Effector memory CD4-positive, alpha-beta T cell (primary cell): Measurements from ENCODE around the gene STARD5.
A peak's percentile ranks its signal among the peaks of the same experiment; 100 is the strongest.

Experiments used
- DNase-seq, 3 donors: peaks; one replicate each; pipeline ENCODE4 v3.0.0-alpha.2; 2020
- H3K27ac ChIP-seq: 2 replicates; pipeline ENCODE4 v1.7.0; 2013; ENCODE audit warnings: mild to moderate bottlenecking, low read length, moderate library complexity; ENCODE audit not compliant: insufficient read depth, poor library complexity, severe bottlenecking
- H3K27me3 ChIP-seq: replicated peaks from 2 replicates; pipeline ENCODE4 v1.7.0; 2013; ENCODE audit warnings: mild to moderate bottlenecking, low read length; ENCODE audit not compliant: insufficient read depth, control insufficient read depth, poor library complexity, severe bottlenecking
- H3K36me3 ChIP-seq: 2 replicates; pipeline ENCODE4 v1.7.0; 2013; ENCODE audit warnings: mild to moderate bottlenecking, low read length, moderate library complexity; ENCODE audit not compliant: control insufficient read depth, insufficient read depth
- H3K4me1 ChIP-seq: 2 replicates; pipeline ENCODE4 v1.7.0; 2013; ENCODE audit warnings: low read length, mild to moderate bottlenecking; ENCODE audit not compliant: control insufficient read depth, insufficient read depth, poor library complexity, severe bottlenecking
- H3K4me3 ChIP-seq: 2 replicates; pipeline ENCODE4 v1.7.0; 2013; ENCODE audit warnings: low read length, low read depth, mild to moderate bottlenecking; ENCODE audit not compliant: insufficient read depth, poor library complexity, severe bottlenecking
- H3K9me3 ChIP-seq: 2 replicates; pipeline ENCODE4 v1.7.0; 2013; ENCODE audit warnings: mild to moderate bottlenecking, low read length, moderate library complexity; ENCODE audit not compliant: control insufficient read depth
- total RNA-seq, 3 donors: gene quantifications; one replicate each; lab custom pipeline; 2026; lab: John Stamatoyannopoulos, UW

Gene STARD5, protein sequence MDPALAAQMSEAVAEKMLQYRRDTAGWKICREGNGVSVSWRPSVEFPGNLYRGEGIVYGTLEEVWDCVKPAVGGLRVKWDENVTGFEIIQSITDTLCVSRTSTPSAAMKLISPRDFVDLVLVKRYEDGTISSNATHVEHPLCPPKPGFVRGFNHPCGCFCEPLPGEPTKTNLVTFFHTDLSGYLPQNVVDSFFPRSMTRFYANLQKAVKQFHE
- 9.5 to 23.9 (median 19.2) reads per million in 3 donors for total RNA-seq

GRCh38 chr15:81323944-81324881 is at the start of gene STARD5:
Gene STARD5, minus strand, starts transcription at chr15:81324141. Its CDS starts 42 bp downstream, at chr15:81324099.
- H3K4me3 ChIP-seq = peak within 1 kb of the TSS; percentile 74
- H3K27me3 ChIP-seq = no peaks in the 10 kb centered on the region
- peak; percentile 89 to 94 (median 91) for DNase-seq
- no peaks in the 10 kb centered on the region for H3K9me3 ChIP-seq
- H3K36me3 ChIP-seq = no peaks in the 10 kb centered on the region
- no peaks in the 10 kb centered on the region for H3K4me1 ChIP-seq
- peak within 1 kb of the TSS; percentile 56 for H3K27ac ChIP-seq

DNA sequence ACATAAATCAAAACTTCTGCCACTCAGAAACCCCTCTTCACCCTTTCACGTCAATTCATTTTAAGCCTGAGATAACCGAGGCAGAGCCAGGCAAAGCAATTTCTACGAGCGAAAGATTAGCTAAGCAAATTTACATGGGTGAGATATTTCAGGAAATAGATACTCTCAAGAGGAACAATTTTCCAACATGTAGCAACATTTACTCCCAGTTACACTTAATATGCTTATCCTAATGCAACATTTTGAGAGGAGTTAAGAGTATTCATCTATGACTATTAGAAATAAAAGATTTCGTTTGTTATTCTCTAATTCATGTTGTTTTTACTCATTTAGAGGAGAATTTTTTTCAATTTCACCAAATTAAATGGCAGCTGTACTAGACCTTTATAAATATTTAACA is 49.2 kb upstream of the STARD5 start:
- H3K4me1 ChIP-seq = no peaks in the 10 kb centered on the region
- no peaks in the 10 kb centered on the region for H3K36me3 ChIP-seq
- no peaks in the 10 kb centered on the region for H3K27me3 ChIP-seq
- H3K27ac ChIP-seq = no peak overlapping the region
- no peak for DNase-seq
- H3K9me3 ChIP-seq = no peaks in the 10 kb centered on the region
- no peak overlapping the region for H3K4me3 ChIP-seq

- no peak overlapping the region for H3K4me3 ChIP-seq
- no peaks in the 10 kb centered on the region for H3K36me3 ChIP-seq
- H3K4me1 ChIP-seq = no peaks in the 10 kb centered on the region
- no peak for DNase-seq
- H3K27ac ChIP-seq = no peak overlapping the region
- H3K27me3 ChIP-seq = no peaks in the 10 kb centered on the region
- no peaks in the 10 kb centered on the region for H3K9me3 ChIP-seq
These were observed 48.6 kb upstream of the STARD5 start for GRCh38 chr15:81372575-81372974.

DNA sequence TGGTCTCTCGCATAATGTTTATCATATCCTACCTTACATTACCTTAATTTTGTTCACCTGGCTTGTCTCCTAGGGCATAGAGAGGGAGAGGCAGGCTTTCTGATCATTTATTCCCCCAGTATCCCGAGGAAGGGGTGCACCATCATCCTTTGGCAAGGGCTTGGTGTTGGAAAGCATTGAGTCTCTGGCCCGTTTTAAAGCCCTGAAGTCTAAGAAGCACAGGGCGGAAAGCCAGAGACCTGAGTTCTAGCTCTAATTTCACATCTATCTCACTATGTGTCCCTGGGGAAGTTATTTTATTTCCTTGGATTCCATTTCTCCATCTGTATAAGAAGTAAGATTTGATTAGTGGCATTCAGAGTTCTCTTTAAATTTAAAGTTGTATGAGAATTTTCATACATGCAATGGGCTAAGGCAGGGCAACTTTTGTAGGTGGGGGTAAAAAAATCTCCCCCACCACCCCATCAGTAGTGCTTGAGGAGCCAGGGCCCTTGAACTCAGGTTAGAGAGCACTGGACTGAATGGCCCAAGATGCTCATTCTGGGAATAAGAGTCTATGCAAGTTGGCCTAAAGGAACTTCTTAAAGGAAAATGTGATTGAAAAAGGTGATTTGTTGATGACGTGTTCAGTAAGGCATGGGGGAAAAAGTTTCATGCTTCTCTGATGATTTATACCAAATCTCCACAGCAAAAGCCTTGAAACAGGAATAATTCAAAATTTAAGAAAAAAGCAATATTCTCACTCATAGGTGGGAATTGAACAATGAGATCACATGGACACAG is 40.0 kb upstream of the STARD5 start:
- no peak for DNase-seq
- no peaks in the 10 kb centered on the region for H3K9me3 ChIP-seq
- H3K27me3 ChIP-seq = no peaks in the 10 kb centered on the region
- H3K4me1 ChIP-seq = no peaks in the 10 kb centered on the region
- no peak overlapping the region for H3K4me3 ChIP-seq
- no peak overlapping the region for H3K27ac ChIP-seq
- no peaks in the 10 kb centered on the region for H3K36me3 ChIP-seq

- Histone ChIP-seq H3K4me3 (no peak overlapping the region), H3K27me3 (no peaks in the 10 kb centered on the region), H3K4me1 (no peaks in the 10 kb centered on the region), H3K9me3 (no peaks in the 10 kb centered on the region), H3K36me3 (no peaks in the 10 kb centered on the region), H3K27ac (no peak overlapping the region)
- no peak for DNase-seq
These were observed 39.3 kb upstream of the STARD5 start for GRCh38 chr15:81363276-81363675.

GRCh38 chr15:81362790-81363189 is 38.8 kb upstream of the STARD5 start:
- no peak overlapping the region for H3K4me3 ChIP-seq
- H3K36me3 ChIP-seq = no peaks in the 10 kb centered on the region
- H3K27me3 ChIP-seq = no peaks in the 10 kb centered on the region
- no peaks in the 10 kb centered on the region for H3K4me1 ChIP-seq
- no peak overlapping the region for H3K27ac ChIP-seq
- no peaks in the 10 kb centered on the region for H3K9me3 ChIP-seq
- DNase-seq = no peak

DNA sequence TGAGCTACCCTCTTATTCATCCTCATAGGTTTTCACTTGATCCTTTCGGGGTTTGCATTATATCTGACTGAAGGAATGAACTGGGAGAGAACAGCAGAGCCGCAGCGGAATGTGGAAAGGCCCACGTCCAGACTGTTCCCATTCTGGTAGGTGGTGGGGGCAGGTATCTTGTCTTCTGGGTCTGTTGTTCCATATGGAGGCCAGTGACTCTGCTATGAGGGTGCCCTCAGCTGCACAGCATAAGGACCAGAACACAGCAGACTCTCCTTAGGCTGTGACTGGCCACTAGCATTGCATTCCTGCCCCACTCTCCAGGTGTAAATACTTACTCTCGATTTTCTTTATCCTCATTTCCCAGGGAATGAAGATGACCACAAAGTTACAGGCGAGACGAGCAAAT is 38.0 kb upstream of the STARD5 start:
- Histone ChIP-seq H3K36me3 (no peaks in the 10 kb centered on the region), H3K27ac (no peak overlapping the region), H3K27me3 (no peaks in the 10 kb centered on the region), H3K4me3 (no peak overlapping the region), H3K4me1 (no peaks in the 10 kb centered on the region), H3K9me3 (no peaks in the 10 kb centered on the region)
- DNase-seq = no peak

- no peak for DNase-seq
- Histone ChIP-seq H3K27me3 (no peaks in the 10 kb centered on the region), H3K4me1 (no peaks in the 10 kb centered on the region), H3K36me3 (no peaks in the 10 kb centered on the region), H3K27ac (no peak overlapping the region), H3K4me3 (no peak overlapping the region), H3K9me3 (no peaks in the 10 kb centered on the region)
These were observed 36.5 kb upstream of the STARD5 start for GRCh38 chr15:81360491-81360890.

- no peaks in the 10 kb centered on the region for H3K27me3 ChIP-seq
- no peak overlapping the region for H3K27ac ChIP-seq
These were observed 34.3 kb upstream of the STARD5 start for GRCh38 chr15:81358248-81358647.

More at GRCh38 chr15:81358248-81358647, 34.3 kb upstream of the STARD5 start:
- Histone ChIP-seq H3K4me3 (no peak overlapping the region), H3K36me3 (no peaks in the 10 kb centered on the region), H3K9me3 (no peaks in the 10 kb centered on the region), H3K4me1 (no peaks in the 10 kb centered on the region)
- DNase-seq = no peak
